ENCODE measurements around the gene CEP76. TPM values are rescaled to one million over a fixed set of nuclear protein-coding genes. Genes with fewer than 3 reads are reported as not detected.

CEP76 gene
- total RNA-seq, 4 donors from 2014 or later: 7.0 to 10.0 (median 9.3) TPM

DNA sequence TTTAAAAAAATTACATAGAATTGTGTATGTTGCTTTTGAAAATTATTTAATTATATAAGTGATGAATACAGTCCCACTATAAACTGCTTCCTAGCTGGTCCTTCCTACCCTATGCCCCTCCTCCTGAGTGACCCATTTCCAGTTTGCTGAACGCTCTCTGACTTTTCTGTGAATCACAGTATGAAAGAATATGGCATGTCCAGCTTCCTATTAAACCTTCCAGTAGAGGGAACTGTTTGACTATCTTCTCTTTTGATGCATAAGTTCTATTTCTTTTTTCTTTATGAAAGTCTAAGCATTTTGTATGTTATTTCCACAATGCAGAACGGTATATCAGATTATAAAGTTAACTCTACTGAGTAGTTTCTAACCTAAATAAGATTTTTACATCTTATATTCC, 41.6 kb upstream of the CEP76 start:
- no peaks in the 10 kb centered on the region for H3K36me3 ChIP-seq
- no peak for DNase-seq
- intact Hi-C loops (cut with DNase I): no loop called here
- H3K4me3 ChIP-seq (replicated peaks in 1 of 3): no peak overlapping the region
- WGBS, 2 donors: 0 to 22% methylated on average over 2 of the region's 2 CpGs
- no peaks in the 10 kb centered on the region for H3K9me3 ChIP-seq
- TF ChIP-seq, protein P1, sequence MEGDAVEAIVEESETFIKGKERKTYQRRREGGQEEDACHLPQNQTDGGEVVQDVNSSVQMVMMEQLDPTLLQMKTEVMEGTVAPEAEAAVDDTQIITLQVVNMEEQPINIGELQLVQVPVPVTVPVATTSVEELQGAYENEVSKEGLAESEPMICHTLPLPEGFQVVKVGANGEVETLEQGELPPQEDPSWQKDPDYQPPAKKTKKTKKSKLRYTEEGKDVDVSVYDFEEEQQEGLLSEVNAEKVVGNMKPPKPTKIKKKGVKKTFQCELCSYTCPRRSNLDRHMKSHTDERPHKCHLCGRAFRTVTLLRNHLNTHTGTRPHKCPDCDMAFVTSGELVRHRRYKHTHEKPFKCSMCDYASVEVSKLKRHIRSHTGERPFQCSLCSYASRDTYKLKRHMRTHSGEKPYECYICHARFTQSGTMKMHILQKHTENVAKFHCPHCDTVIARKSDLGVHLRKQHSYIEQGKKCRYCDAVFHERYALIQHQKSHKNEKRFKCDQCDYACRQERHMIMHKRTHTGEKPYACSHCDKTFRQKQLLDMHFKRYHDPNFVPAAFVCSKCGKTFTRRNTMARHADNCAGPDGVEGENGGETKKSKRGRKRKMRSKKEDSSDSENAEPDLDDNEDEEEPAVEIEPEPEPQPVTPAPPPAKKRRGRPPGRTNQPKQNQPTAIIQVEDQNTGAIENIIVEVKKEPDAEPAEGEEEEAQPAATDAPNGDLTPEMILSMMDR (IDR thresholded peaks at IDR 0.05): peak in 4 of 6 experiments; percentile 19 to 57 (median 43)
- no peak for TF ChIP-seq POLR2A (IDR thresholded peaks at IDR 0.05)
- no peak overlapping the region for H3K27ac ChIP-seq
- H3K4me1 ChIP-seq: no peaks in the 10 kb centered on the region
- H3K27me3 ChIP-seq: no peaks in the 10 kb centered on the region

GRCh38 chr18:12742453-12742852, 39.9 kb upstream of the CEP76 start:
- no peaks in the 10 kb centered on the region for H3K4me1 ChIP-seq
- H3K27ac ChIP-seq: no peak overlapping the region
- no peaks in the 10 kb centered on the region for H3K9me3 ChIP-seq
- WGBS, 2 donors: 82 to 86% methylated on average over 5 of the region's 5 CpGs
- H3K4me3 ChIP-seq (replicated peaks in 1 of 3): no peak overlapping the region
- DNase-seq: no peak
- intact Hi-C loops (cut with DNase I): no loop called here
- no peaks in the 10 kb centered on the region for H3K36me3 ChIP-seq
- H3K27me3 ChIP-seq: no peaks in the 10 kb centered on the region
- TF ChIP-seq, protein P1 (IDR thresholded peaks at IDR 0.05): no peak
- no peak for TF ChIP-seq POLR2A (IDR thresholded peaks at IDR 0.05)

GRCh38 chr18:12741351-12741750, 38.8 kb upstream of the CEP76 start:
- intact Hi-C loops (cut with DNase I): no loop called here
- TF ChIP-seq, protein P1 (IDR thresholded peaks at IDR 0.05): no peak
- TF ChIP-seq POLR2A (IDR thresholded peaks at IDR 0.05): no peak
- 84 to 85% methylated on average over 6 of the region's 6 CpGs for WGBS, 2 donors
- Histone ChIP-seq H3K36me3 (no peaks in the 10 kb centered on the region), H3K27me3 (no peaks in the 10 kb centered on the region), H3K9me3 (no peaks in the 10 kb centered on the region), H3K27ac (no peak overlapping the region), H3K4me3 (replicated peaks in 1 of 3) (no peak overlapping the region), H3K4me1 (no peaks in the 10 kb centered on the region)
- no peak for DNase-seq

DNA sequence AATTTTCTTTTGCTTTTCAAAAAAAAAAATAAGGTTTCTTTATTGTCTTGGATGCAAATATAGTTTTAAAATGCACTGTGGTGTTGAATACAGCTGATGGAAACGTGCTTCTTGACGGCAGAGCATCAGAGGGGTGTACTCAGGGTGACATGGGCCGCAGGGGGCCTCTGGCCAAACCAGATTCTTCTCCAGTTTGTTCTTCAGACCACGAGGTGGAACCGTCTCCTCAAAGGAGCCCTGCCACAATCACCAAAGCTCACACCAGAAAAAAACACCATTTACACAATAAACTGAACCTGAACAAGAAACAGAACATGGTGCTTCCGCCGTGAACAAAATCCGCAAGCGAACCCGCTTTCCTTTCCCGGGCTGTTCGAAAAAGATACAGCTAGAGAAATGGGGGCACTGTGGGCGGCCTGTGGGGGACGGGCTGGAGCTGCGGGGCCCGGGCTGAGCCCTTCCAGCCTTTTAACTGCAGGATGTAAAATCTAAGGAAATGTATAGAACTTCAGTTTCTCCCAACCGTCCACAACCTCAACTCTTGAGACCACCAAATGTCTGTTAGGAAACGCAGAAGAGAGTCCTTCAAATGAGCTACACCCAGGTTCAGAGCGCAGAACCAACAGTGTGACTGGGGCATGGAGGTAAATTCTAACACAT, 34.9 kb upstream of the CEP76 start:
- no peaks in the 10 kb centered on the region for H3K9me3 ChIP-seq
- WGBS, 2 donors: 86% methylated on average over 19 of the region's 19 CpGs
- no peaks in the 10 kb centered on the region for H3K4me1 ChIP-seq
- no peak for DNase-seq
- TF ChIP-seq, protein P1 (IDR thresholded peaks at IDR 0.05): no peak
- TF ChIP-seq POLR2A (IDR thresholded peaks at IDR 0.05): no peak
- H3K4me3 ChIP-seq (replicated peaks in 1 of 3): no peak overlapping the region
- H3K27me3 ChIP-seq: no peaks in the 10 kb centered on the region
- H3K36me3 ChIP-seq: no peaks in the 10 kb centered on the region
- H3K27ac ChIP-seq: no peak overlapping the region
- intact Hi-C loops (cut with DNase I): no loop called here

GRCh38 chr18:12726774-12727550, 24.4 kb upstream of the CEP76 start:
- WGBS, 2 donors: 67 to 70% methylated on average over 14 of the region's 14 CpGs
- no peaks in the 10 kb centered on the region for H3K27me3 ChIP-seq
- H3K36me3 ChIP-seq: peaks cover 9 to 36% of the 10 kb centered on the region in 2 donors
- TF ChIP-seq, protein P1 (IDR thresholded peaks at IDR 0.05): peak; percentile 76 to 94 (median 92)
- TF ChIP-seq POLR2A (IDR thresholded peaks at IDR 0.05): no peak
- no peaks in the 10 kb centered on the region for H3K4me1 ChIP-seq
- peak; percentile 41 to 47 for DNase-seq
- intact Hi-C loops (cut with DNase I): no loop called here
- H3K27ac ChIP-seq: no peak overlapping the region
- H3K4me3 ChIP-seq (replicated peaks in 1 of 3): no peak overlapping the region
- no peaks in the 10 kb centered on the region for H3K9me3 ChIP-seq
